ENCODE measurements around the gene PFKM.

- TF ChIP-seq EP300 (IDR thresholded peaks at IDR 0.05; ENCODE audit: low read depth) (no peak), CTCF (IDR thresholded peaks at IDR 0.05) (no peak), POLR2A (IDR thresholded peaks at IDR 0.05) (no peak)
Measured at GRCh38 chr12:48169011-48169410, 49.8 kb downstream of the PFKM start.
